Fibroblast of the conjunctiva (primary cell): Measurements from ENCODE around the gene NOSIP.

Experiments
- DNase-seq: peaks from one replicate; pipeline ENCODE4 v3.0.0-alpha.2; 2010; ENCODE audit warnings: low read depth

NOSIP gene

GRCh38 chr19:49546825-49547565 is 33.4 kb downstream of the NOSIP start:
- DNase-seq = peak; percentile 84

- DNase-seq = no peak
Observed at GRCh38 chr19:49544154-49544553, 36.2 kb downstream of the NOSIP start.

- no peak for DNase-seq
Observed at GRCh38 chr19:49543032-49543431, 37.3 kb downstream of the NOSIP start.

GRCh38 chr19:49542446-49542845 is 37.9 kb downstream of the NOSIP start:
- no peak for DNase-seq

- DNase-seq = no peak
Observed at GRCh38 chr19:49541914-49542313, 38.4 kb downstream of the NOSIP start.

- no peak for DNase-seq
Observed at GRCh38 chr19:49539192-49539952, 41.0 kb downstream of the NOSIP start.

GRCh38 chr19:49538643-49539042 is 41.7 kb downstream of the NOSIP start:
- DNase-seq = no peak

- no peak for DNase-seq
Observed at GRCh38 chr19:49536921-49537462, 43.4 kb downstream of the NOSIP start.

GRCh38 chr19:49534632-49535385 is 45.5 kb downstream of the NOSIP start:
- DNase-seq = no peak

- DNase-seq = no peak
Observed at GRCh38 chr19:49533551-49534488, 46.5 kb downstream of the NOSIP start.

GRCh38 chr19:49530708-49531107 is 49.6 kb downstream of the NOSIP start:
- no peak for DNase-seq

GRCh38 chr19:49528211-49528771 is 52.1 kb downstream of the NOSIP start:
- DNase-seq = no peak

- no peak for DNase-seq
Observed at GRCh38 chr19:49524812-49525455, 55.4 kb downstream of the NOSIP start.

GRCh38 chr19:49520705-49521319 is 59.5 kb downstream of the NOSIP start:
- no peak for DNase-seq

GRCh38 chr19:49518033-49518432 is 62.3 kb downstream of the NOSIP start:
- DNase-seq = no peak

- DNase-seq = no peak
Observed at GRCh38 chr19:49515767-49516166, 64.6 kb downstream of the NOSIP start.

- no peak for DNase-seq
Observed at GRCh38 chr19:49514151-49514550, 66.2 kb downstream of the NOSIP start.

- no peak for DNase-seq
Observed at GRCh38 chr19:49513746-49514118, 66.6 kb downstream of the NOSIP start.

- DNase-seq = no peak
Observed at GRCh38 chr19:49512970-49513745, 67.2 kb downstream of the NOSIP start.
